Trophoblast cell (in vitro differentiated cells and primary cell): ENCODE measurements around the gene STAP1. TPM values are rescaled to one million over a fixed set of nuclear protein-coding genes. Genes with fewer than 3 reads are reported as not detected.

Source experiments
- DNase-seq, 2 donors: peaks; one replicate each; pipeline ENCODE4 v3.0.0-alpha.2; 2016
- H2AFZ ChIP-seq: 2 replicates; pipeline ENCODE4 v1.6.1; 2013; ENCODE audit warnings: low read length, moderate library complexity, mild to moderate bottlenecking; ENCODE audit not compliant: insufficient read depth, poor library complexity
- H2AK5ac ChIP-seq: 2 replicates; pipeline ENCODE4 v1.6.1; 2013; ENCODE audit warnings: mild to moderate bottlenecking, low read length
- H2BK120ac ChIP-seq: 2 replicates; pipeline ENCODE4 v1.6.1; 2013; ENCODE audit warnings: low read length, mild to moderate bottlenecking, moderate library complexity; ENCODE audit not compliant: insufficient read depth, poor library complexity
- H2BK12ac ChIP-seq: 2 replicates; pipeline ENCODE4 v1.6.1; 2013; ENCODE audit warnings: mild to moderate bottlenecking, low read length, moderate library complexity
- H2BK5ac ChIP-seq: 2 replicates; pipeline ENCODE4 v1.6.1; 2013; ENCODE audit warnings: low read length, low read depth, moderate library complexity, mild to moderate bottlenecking; ENCODE audit not compliant: poor library complexity
- H3K14ac ChIP-seq: 2 replicates; pipeline ENCODE4 v1.6.1; 2013; ENCODE audit warnings: mild to moderate bottlenecking, low read length
- H3K18ac ChIP-seq: 2 replicates; pipeline ENCODE4 v1.6.1; 2013; ENCODE audit warnings: mild to moderate bottlenecking, low read length
- H3K23ac ChIP-seq: 2 replicates; pipeline ENCODE4 v1.6.1; 2013; ENCODE audit warnings: low read length
- H3K27ac ChIP-seq: 2 replicates; pipeline ENCODE4 v1.5.1; 2013; ENCODE audit warnings: low read depth, mild to moderate bottlenecking, inconsistent platforms, low read length, moderate library complexity
- H3K27me3 ChIP-seq: 2 replicates; pipeline ENCODE4 v1.6.1; 2013; ENCODE audit warnings: inconsistent platforms, mild to moderate bottlenecking, low read length, moderate library complexity; ENCODE audit not compliant: insufficient read depth
- H3K36me3 ChIP-seq, 2 experiments: 1 replicate in 1 of 2; 2 replicates in 1 of 2; pipeline ENCODE4 v1.6.1; 2013; ENCODE audit warnings: low read length in 2 of 2, mild to moderate bottlenecking in 2 of 2, moderate library complexity in 1 of 2; ENCODE audit not compliant: insufficient read depth in 2 of 2, control insufficient read depth in 1 of 2
- H3K4ac ChIP-seq: 2 replicates; pipeline ENCODE4 v1.6.1; 2013; ENCODE audit warnings: low read depth, mild to moderate bottlenecking, low read length, moderate library complexity
- H3K4me1 ChIP-seq, 2 experiments: 1 replicate in 1 of 2; 2 replicates in 1 of 2; pipeline ENCODE4 v1.6.1; 2013; ENCODE audit warnings: low read length in 2 of 2, mild to moderate bottlenecking in 2 of 2, moderate library complexity in 1 of 2; ENCODE audit not compliant: insufficient read depth in 2 of 2, control insufficient read depth in 1 of 2
- H3K4me2 ChIP-seq: 2 replicates; pipeline ENCODE4 v1.6.1; 2013; ENCODE audit warnings: inconsistent platforms, mild to moderate bottlenecking, low read length, moderate library complexity
- H3K4me3 ChIP-seq: 2 replicates; pipeline ENCODE4 v1.5.1; 2013; ENCODE audit warnings: mild to moderate bottlenecking, low read depth, low read length, inconsistent platforms
- H3K79me1 ChIP-seq: one replicate; pipeline ENCODE4 v1.6.1; 2013; ENCODE audit warnings: low read length
- H3K79me2 ChIP-seq: 2 replicates; pipeline ENCODE4 v1.6.1; 2013; ENCODE audit warnings: low read length, mild to moderate bottlenecking; ENCODE audit not compliant: control insufficient read depth, insufficient read depth, poor library complexity
- H3K9ac ChIP-seq: 2 replicates; pipeline ENCODE4 v1.6.1; 2013; ENCODE audit warnings: mild to moderate bottlenecking, low read length
- H3K9me3 ChIP-seq: 2 replicates; pipeline ENCODE4 v1.6.1; 2013; ENCODE audit warnings: low read depth, mild to moderate bottlenecking, control low read depth, inconsistent platforms, low read length; ENCODE audit not compliant: insufficient read depth
- H4K12ac ChIP-seq: 2 replicates; pipeline ENCODE4 v1.6.1; 2013; ENCODE audit warnings: low read depth, mild to moderate bottlenecking, low read length, moderate library complexity
- H4K8ac ChIP-seq: 2 replicates; pipeline ENCODE4 v1.6.1; 2013; ENCODE audit warnings: low read depth, mild to moderate bottlenecking, low read length, moderate library complexity
- H4K91ac ChIP-seq: one replicate; pipeline ENCODE4 v1.6.1; 2013; ENCODE audit warnings: low read depth, mild to moderate bottlenecking, low read length, moderate library complexity
- WGBS: extraction: QIAGEN DNeasy Blood & Tissue Kit; methylation state at CpG from one replicate; pipeline ENCODE4 v1.1.7; 2013; ENCODE audit warnings: missing lambda C conversion rate; ENCODE audit not compliant: insufficient read length, insufficient coverage; ENCODE audit errors: extremely low coverage; 5-methylcytosine and 5-hydroxymethylcytosine counted together
- polyA plus RNA-seq: library from polyadenylated mRNA; stranded (reverse); fragments of 200-250 nt; gene quantifications from 2 replicates; pipeline ENCODE4 v1.2.3, GENCODE V29; 2013

STAP1 gene
- polyA plus RNA-seq, result not detected in 2 replicates

GRCh38 chr4:67558493-67558892 lies at the start of gene STAP1:
TSS of gene STAP1 (plus strand) at chr4:67558727. CDS start at chr4:67558810, 83 bp downstream.
- H3K36me3 ChIP-seq, result no peaks in the 10 kb centered on the region
- no peak within 1 kb of the TSS for H3K4ac ChIP-seq
- no peak within 1 kb of the TSS for H4K91ac ChIP-seq
- no peaks in the 10 kb centered on the region for H3K4me1 ChIP-seq
- WGBS, result no CpG with 5 or more reads among the region's 4 CpGs
- no peak within 1 kb of the TSS for H4K12ac ChIP-seq
- H3K4me2 ChIP-seq, result no peak within 1 kb of the TSS
- H3K79me1 ChIP-seq, result no peaks in the 10 kb centered on the region
- H2AK5ac ChIP-seq, result no peak within 1 kb of the TSS
- no peak within 1 kb of the TSS for H3K18ac ChIP-seq
- no peaks in the 10 kb centered on the region for H3K79me2 ChIP-seq
- no peak within 1 kb of the TSS for H2BK120ac ChIP-seq
- no peak within 1 kb of the TSS for H3K9ac ChIP-seq
- H4K8ac ChIP-seq, result no peak within 1 kb of the TSS
- H3K27me3 ChIP-seq, result no peaks in the 10 kb centered on the region
- H2AFZ ChIP-seq, result no peak within 1 kb of the TSS
- no peak within 1 kb of the TSS for H3K27ac ChIP-seq
- H3K9me3 ChIP-seq, result no peaks in the 10 kb centered on the region
- no peak within 1 kb of the TSS for H2BK5ac ChIP-seq
- no peak within 1 kb of the TSS for H3K23ac ChIP-seq
- no peak within 1 kb of the TSS for H3K14ac ChIP-seq
- no peak for DNase-seq
- H3K4me3 ChIP-seq, result no peak within 1 kb of the TSS
- H2BK12ac ChIP-seq, result no peak within 1 kb of the TSS

GRCh38 chr4:67512501-67512900 lies 46.0 kb upstream of the STAP1 start:
- no peak overlapping the region for H2BK12ac ChIP-seq
- H3K36me3 ChIP-seq, result peaks cover 3 to 7% of the 10 kb centered on the region in 2 experiments
- H4K91ac ChIP-seq, result no peak overlapping the region
- H2BK5ac ChIP-seq, result no peak overlapping the region
- H3K14ac ChIP-seq, result no peak overlapping the region
- no peaks in the 10 kb centered on the region for H3K79me1 ChIP-seq
- H3K27ac ChIP-seq, result no peak overlapping the region
- no peak overlapping the region for H2AK5ac ChIP-seq
- no CpG with 5 or more reads among the region's 3 CpGs for WGBS
- no peak overlapping the region for H3K9ac ChIP-seq
- no peak overlapping the region for H3K18ac ChIP-seq
- no peak overlapping the region for H2BK120ac ChIP-seq
- H3K4me2 ChIP-seq, result no peak overlapping the region
- no peak overlapping the region for H3K4ac ChIP-seq
- H3K4me3 ChIP-seq, result no peak overlapping the region
- H3K4me1 ChIP-seq, result no peaks in the 10 kb centered on the region
- no peaks in the 10 kb centered on the region for H3K27me3 ChIP-seq
- H4K8ac ChIP-seq, result no peak overlapping the region
- no peak overlapping the region for H2AFZ ChIP-seq
- H4K12ac ChIP-seq, result no peak overlapping the region
- no peaks in the 10 kb centered on the region for H3K79me2 ChIP-seq
- DNase-seq, result no peak
- H3K9me3 ChIP-seq, result no peaks in the 10 kb centered on the region
- no peak overlapping the region for H3K23ac ChIP-seq

- Histone ChIP-seq H2AK5ac (no peak overlapping the region), H3K27ac (no peak overlapping the region), H3K9me3 (no peaks in the 10 kb centered on the region), H3K4me2 (no peak overlapping the region), H3K79me1 (no peaks in the 10 kb centered on the region), H3K79me2 (no peaks in the 10 kb centered on the region), H4K8ac (no peak overlapping the region), H3K27me3 (no peaks in the 10 kb centered on the region), H3K18ac (no peak overlapping the region), H2BK12ac (no peak overlapping the region), H4K91ac (no peak overlapping the region), H2BK5ac (no peak overlapping the region), H4K12ac (no peak overlapping the region), H3K9ac (no peak overlapping the region), H3K36me3 (peaks cover 4 to 5% of the 10 kb centered on the region in 2 experiments), H3K4me1 (no peaks in the 10 kb centered on the region), H2BK120ac (no peak overlapping the region), H3K4me3 (no peak overlapping the region), H3K23ac (no peak overlapping the region), H2AFZ (no peak overlapping the region), H3K14ac (no peak overlapping the region), H3K4ac (no peak overlapping the region)
- WGBS, result no CpG with 5 or more reads among the region's 5 CpGs
- DNase-seq, result peak; percentile 35 to 62
Observed at GRCh38 chr4:67520141-67520540, 38.4 kb upstream of the STAP1 start.

GRCh38 chr4:67521506-67521905 lies 37.0 kb upstream of the STAP1 start:
- H3K79me1 ChIP-seq, result no peaks in the 10 kb centered on the region
- H2BK5ac ChIP-seq, result no peak overlapping the region
- no peak overlapping the region for H2BK120ac ChIP-seq
- no peak overlapping the region for H3K9ac ChIP-seq
- H3K14ac ChIP-seq, result no peak overlapping the region
- H3K4ac ChIP-seq, result no peak overlapping the region
- H3K36me3 ChIP-seq, result peaks cover 4 to 5% of the 10 kb centered on the region in 2 experiments
- H4K12ac ChIP-seq, result no peak overlapping the region
- no peak for DNase-seq
- no peak overlapping the region for H2AK5ac ChIP-seq
- H3K27ac ChIP-seq, result no peak overlapping the region
- H3K79me2 ChIP-seq, result no peaks in the 10 kb centered on the region
- H3K4me2 ChIP-seq, result no peak overlapping the region
- H2BK12ac ChIP-seq, result no peak overlapping the region
- no CpG with 5 or more reads among the region's 1 CpG for WGBS
- H3K4me3 ChIP-seq, result no peak overlapping the region
- no peak overlapping the region for H4K8ac ChIP-seq
- H3K9me3 ChIP-seq, result no peaks in the 10 kb centered on the region
- H2AFZ ChIP-seq, result no peak overlapping the region
- H3K23ac ChIP-seq, result no peak overlapping the region
- H3K4me1 ChIP-seq, result no peaks in the 10 kb centered on the region
- H3K18ac ChIP-seq, result no peak overlapping the region
- no peak overlapping the region for H4K91ac ChIP-seq
- H3K27me3 ChIP-seq, result no peaks in the 10 kb centered on the region
